Epithelial cell of esophagus (primary cell): Measurements from ENCODE around the gene STMN3.

Experiments used
- DNase-seq: peaks from one replicate; pipeline ENCODE4 v3.0.0; 2010; ENCODE audit warnings: low read depth
- H3K4me3 ChIP-seq: 2 replicates; pipeline ENCODE4 v1.5.1; 2011; ENCODE audit warnings: mild to moderate bottlenecking, low read length, control low read depth
- TF ChIP-seq, protein P1 (sequence below): IDR thresholded peaks from 2 replicates; pipeline ENCODE4 v1.5.1; 2011; ENCODE audit warnings: low read depth, mild to moderate bottlenecking, low read length, control low read depth, inconsistent platforms; ENCODE audit not compliant: insufficient read depth; ENCODE audit errors: missing control alignments

The STMN3 gene

DNA sequence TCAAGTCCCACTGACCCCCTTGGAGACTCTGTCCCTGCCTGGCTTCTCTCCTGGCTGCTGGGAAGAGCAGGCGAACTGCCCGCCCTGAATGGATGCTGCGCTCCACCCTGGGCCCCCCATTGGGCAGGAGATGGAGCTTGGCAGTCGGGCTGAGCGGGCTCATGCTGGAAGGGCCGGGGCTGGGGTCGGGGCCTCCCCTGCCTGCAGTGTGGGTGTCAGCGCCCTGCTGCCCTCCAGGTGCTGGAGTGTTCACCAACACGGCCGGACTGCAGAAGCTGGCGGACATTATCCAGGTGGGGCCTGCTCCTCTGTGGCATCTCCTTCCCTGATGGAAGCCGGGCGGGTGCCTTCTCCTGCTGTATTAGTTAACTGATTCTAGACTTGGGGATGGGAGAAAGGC is 27.2 kb upstream of the STMN3 start:
- TF ChIP-seq, protein P1, sequence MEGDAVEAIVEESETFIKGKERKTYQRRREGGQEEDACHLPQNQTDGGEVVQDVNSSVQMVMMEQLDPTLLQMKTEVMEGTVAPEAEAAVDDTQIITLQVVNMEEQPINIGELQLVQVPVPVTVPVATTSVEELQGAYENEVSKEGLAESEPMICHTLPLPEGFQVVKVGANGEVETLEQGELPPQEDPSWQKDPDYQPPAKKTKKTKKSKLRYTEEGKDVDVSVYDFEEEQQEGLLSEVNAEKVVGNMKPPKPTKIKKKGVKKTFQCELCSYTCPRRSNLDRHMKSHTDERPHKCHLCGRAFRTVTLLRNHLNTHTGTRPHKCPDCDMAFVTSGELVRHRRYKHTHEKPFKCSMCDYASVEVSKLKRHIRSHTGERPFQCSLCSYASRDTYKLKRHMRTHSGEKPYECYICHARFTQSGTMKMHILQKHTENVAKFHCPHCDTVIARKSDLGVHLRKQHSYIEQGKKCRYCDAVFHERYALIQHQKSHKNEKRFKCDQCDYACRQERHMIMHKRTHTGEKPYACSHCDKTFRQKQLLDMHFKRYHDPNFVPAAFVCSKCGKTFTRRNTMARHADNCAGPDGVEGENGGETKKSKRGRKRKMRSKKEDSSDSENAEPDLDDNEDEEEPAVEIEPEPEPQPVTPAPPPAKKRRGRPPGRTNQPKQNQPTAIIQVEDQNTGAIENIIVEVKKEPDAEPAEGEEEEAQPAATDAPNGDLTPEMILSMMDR = no peak
- no peak overlapping the region for H3K4me3 ChIP-seq
- no peak for DNase-seq

DNA sequence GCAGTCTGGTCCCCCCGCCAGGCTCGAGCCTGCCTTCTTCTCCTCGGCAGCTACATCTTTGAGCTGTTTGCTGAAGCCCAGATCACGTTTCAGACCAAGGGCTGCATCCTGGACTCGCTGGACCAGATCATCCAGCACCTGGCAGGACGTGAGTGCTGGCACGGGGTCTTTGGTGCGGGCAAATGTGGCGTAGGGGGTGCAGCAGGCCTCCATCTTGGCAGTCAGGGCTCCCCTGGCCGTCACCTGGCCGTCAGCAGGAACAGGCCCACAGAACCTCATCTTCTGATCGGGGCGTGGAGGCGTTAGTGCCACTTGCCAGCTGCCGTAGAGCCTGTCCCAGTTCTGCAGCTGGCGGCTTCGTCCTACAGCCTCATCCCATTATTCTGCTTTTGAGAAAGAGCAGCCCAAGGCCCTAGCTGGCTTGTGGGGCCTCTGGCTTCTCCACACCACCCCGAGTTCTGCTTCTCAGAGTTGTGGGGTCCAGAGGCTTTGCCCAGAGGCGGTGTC is 26.6 kb upstream of the STMN3 start:
- DNase-seq = no peak
- H3K4me3 ChIP-seq = no peak overlapping the region
- TF ChIP-seq, protein P1 = no peak

DNA sequence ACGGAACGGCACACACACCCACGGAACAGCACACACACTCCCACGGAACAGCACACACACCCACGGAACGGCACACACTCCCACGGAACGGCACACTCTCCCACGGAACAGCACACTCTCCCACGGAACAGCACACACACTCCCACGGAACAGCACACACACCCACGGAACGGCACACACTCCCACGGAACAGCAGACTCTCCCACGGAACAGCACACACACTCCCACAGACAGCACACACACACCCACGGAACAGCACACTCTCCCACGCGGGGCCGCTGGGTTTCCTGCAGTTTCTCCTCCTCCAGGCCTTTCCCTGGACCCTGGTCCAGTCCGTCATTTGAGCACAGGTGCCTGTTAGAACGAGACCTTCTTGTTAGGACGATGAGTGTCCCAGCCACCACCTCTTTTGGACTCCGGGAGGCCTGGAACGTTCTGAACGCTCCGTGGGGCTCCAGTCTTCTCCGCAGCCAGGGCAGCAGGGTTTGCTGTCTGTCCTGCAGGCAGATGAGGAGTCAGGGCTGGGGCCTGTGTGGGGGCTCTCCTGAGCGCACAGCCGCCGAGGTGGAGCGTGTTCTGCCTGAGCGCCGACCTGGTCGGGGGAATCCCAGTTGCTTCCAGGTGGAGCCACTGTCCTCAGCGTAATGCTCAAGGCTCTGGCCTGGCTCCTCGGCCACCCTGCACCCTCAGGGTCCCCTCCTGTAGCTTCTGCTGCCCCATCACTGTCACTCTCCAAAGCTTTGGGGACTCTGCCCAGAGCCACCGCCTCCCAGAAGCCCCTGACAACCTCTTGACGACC is 25.6 kb upstream of the STMN3 start:
- no peak for DNase-seq

DNA sequence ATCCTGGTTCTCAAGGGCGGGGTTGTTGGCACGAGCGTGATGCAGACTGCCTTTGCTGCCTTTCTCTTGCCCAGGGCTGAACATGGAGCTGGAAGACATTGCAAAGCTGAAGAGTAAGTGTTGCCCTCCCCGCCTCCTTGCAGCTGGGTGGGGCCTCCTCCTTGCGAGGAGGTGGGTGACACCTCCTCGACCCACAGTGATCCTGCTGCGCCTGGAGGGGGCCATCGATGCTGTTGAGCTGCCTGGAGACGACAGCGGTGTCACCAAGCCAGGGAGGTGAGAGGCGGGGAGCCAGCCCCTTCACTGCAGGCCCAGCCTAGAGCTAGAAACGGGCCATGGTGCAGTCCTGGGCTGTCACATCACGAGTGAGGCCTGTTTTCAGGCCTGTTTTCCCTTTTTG is 24.8 kb upstream of the STMN3 start:
- no peak overlapping the region for H3K4me3 ChIP-seq
- DNase-seq = no peak
- TF ChIP-seq, protein P1 = no peak

More for the DNA sequence above, 25.6 kb upstream of the STMN3 start:
- no peak overlapping the region for H3K4me3 ChIP-seq
- TF ChIP-seq, protein P1 = no peak

DNA sequence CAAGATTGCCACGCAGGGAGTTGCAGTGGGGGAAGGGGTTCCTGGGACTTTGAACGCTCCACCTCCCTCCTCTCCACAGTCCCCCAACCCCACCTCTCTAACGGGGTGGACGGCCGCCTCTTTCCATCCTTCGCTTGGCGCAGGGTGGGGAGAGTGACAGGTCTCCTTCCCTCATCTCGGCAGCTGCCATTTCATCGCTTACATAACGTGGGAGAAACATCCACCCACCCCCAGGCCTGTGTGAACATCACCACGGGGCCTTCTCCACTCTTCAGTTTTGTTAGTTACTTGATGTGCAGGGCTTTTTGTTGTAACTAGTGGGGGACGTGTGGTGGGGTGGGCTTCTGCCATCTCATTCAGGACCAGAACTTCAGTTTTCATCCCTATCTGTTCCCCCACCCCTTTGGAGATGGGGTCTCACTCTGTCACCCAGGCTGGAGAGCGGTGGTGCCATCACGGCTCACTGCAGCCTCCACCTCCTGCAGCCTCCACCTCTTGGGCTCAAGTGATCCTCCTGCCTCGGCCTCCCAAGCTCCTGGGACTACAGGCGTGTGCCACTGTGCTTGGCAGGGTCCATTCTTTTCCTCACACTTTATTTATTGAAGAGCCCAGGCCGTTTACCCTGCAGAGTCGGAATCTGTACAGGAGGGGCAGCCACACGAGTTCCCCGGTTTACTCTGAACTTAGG is 22.6 kb upstream of the STMN3 start:
- DNase-seq = no peak
- TF ChIP-seq, protein P1 = no peak
- no peak overlapping the region for H3K4me3 ChIP-seq

DNA sequence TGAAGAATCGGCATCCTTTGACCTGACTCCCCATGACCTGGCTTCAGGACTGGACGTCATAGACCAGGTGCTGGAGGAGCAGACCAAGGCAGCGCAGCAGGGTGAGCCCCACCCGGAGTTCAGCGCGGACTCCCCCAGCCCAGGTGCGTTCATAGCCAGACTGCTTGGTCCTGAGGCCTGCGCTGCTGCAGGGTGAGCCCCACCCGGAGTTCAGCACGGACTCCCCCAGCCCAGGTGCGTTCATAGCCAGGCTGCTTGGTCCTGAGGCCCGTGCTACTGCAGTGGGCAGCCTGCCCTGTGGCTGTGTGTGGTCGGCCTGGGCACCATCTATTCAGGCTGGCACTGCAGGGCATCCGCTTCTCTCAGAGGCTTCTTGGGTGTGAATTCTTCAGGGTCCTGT is 20.7 kb upstream of the STMN3 start:
- H3K4me3 ChIP-seq = no peak overlapping the region
- no peak for DNase-seq
- TF ChIP-seq, protein P1 = no peak
